A549 (cell line): ENCODE measurements around the gene PPM1M. TPM values are rescaled to one million over a fixed set of nuclear protein-coding genes. Genes with fewer than 3 reads are reported as not detected.

Experiments used
- ATAC-seq, 2 experiments: fragments of 200-7000 bp in 1 of 2; fragments of >200 bp in 1 of 2; cut with Nextera tagmentation in 1 of 2; cut with Tn5 transposase in 1 of 2; 3 replicates each; pipeline versions ENCODE4 v1.8.0 to v1.9.1; 2018 to 2020; ENCODE audit warnings: mild to moderate bottlenecking in 1 of 2, moderate library complexity in 1 of 2
- CTCF ChIA-PET: fragments of 300-600 bp; sonication (Branson Sonifier 250); formaldehyde crosslinking; extraction: SDS; loops from one replicate; lab custom pipeline; 2021; ENCODE audit warnings: antibody characterized with exemption, inconsistent platforms; lab: Yijun Ruan, JAX
- POLR2A ChIA-PET: fragments of 350-600 bp; formaldehyde crosslinking; extraction: SDS; loops from one replicate; lab custom pipeline; 2021; ENCODE audit warnings: antibody characterized with exemption, inconsistent platforms; lab: Yijun Ruan, JAX
- DNase-seq, 2 experiments: peaks; one replicate each; pipeline versions ENCODE4 v3.0.0 to v3.0.0-alpha.2; 2011 to 2016; ENCODE audit warnings: low read depth in 1 of 2, low spot score in 1 of 2
- FAIRE-seq: peaks from 2 replicates; lab custom pipeline; 2011; peaks lifted over from hg19 to GRCh38; lab: Jason Lieb, UNC
- H3K27ac ChIP-seq, 2 experiments: fragments of >200 bp; sonication (Bioruptor Twin); formaldehyde crosslinking; 3 replicates each; pipeline ENCODE4 v1.5.1; 2016 to 2017
- H3K4me1 ChIP-seq: fragments of >200 bp; sonication (Bioruptor Twin); formaldehyde crosslinking; 3 replicates; pipeline ENCODE4 v1.6.1; 2016
- H3K4me2 ChIP-seq: fragments of >200 bp; sonication (Bioruptor Twin); formaldehyde crosslinking; 3 replicates; pipeline ENCODE4 v1.6.1; 2016
- H3K4me3 ChIP-seq: fragments of >200 bp; sonication (Bioruptor Twin); formaldehyde crosslinking; 3 replicates; pipeline ENCODE4 v1.5.1; 2016
- H3K9me3 ChIP-seq: fragments of >200 bp; sonication (Bioruptor Twin); formaldehyde crosslinking; 3 replicates; pipeline ENCODE4 v1.6.1; 2016
- CEBPB ChIP-seq, 2 experiments: fragments of >200 bp in 1 of 2; sonication (Bioruptor Twin) in 1 of 2; formaldehyde crosslinking in 1 of 2; IDR thresholded peaks; 2 replicates each; pipeline ENCODE4 v1.6.1; 2012 to 2016
- CHD2 ChIP-seq: fragments of 150-350 bp; IDR thresholded peaks from 2 replicates; pipeline ENCODE4 v1.6.1; 2014; ENCODE audit warnings: low read length; ENCODE audit not compliant: partially characterized antibody
- CHD4 ChIP-seq: fragments of 200-600 bp; sonication (generic); IDR thresholded peaks from 2 replicates; pipeline ENCODE4 v1.6.1; 2016; ENCODE audit warnings: antibody characterized with exemption, mild to moderate bottlenecking, borderline replicate concordance
- EP300 ChIP-seq, 2 experiments: fragments of >200 bp; sonication (Bioruptor Twin); formaldehyde crosslinking; IDR thresholded peaks; 2 replicates in 1 of 2; 3 replicates in 1 of 2; pipeline ENCODE4 v1.6.1; 2016 to 2017
- FOSB ChIP-seq: fragments of 250-450 bp; sonication (Bioruptor Pico); IDR thresholded peaks from 2 replicates; pipeline ENCODE4 v1.5.0; 2020; ENCODE audit warnings: mild to moderate bottlenecking, moderate library complexity
- JUNB ChIP-seq: fragments of >200 bp; sonication (Bioruptor Twin); formaldehyde crosslinking; IDR thresholded peaks from 2 replicates; pipeline ENCODE4 v1.6.1; 2016
- KDM1A ChIP-seq: fragments of 200-600 bp; sonication (generic); IDR thresholded peaks from 2 replicates; pipeline ENCODE4 v1.6.1; 2016; ENCODE audit warnings: low read depth, mild to moderate bottlenecking
- KDM5A ChIP-seq: fragments of 200-600 bp; sonication (generic); IDR thresholded peaks from 2 replicates; pipeline ENCODE4 v1.6.1; 2016; ENCODE audit warnings: antibody characterized with exemption, mild to moderate bottlenecking
- MAFK ChIP-seq: fragments of 450-650 bp; IDR thresholded peaks from 2 replicates; pipeline ENCODE4 v1.6.1; 2014; ENCODE audit not compliant: partially characterized antibody
- NR3C1 ChIP-seq: fragments of >200 bp; sonication (Bioruptor Twin); formaldehyde crosslinking; IDR thresholded peaks from 3 replicates; pipeline ENCODE4 v1.6.1; 2017
- POLR2A ChIP-seq: IDR thresholded peaks from 2 replicates; pipeline ENCODE4 v1.6.1; 2012; ENCODE audit warnings: mild to moderate bottlenecking, low read length
- RAD21 ChIP-seq, 2 experiments: fragments of >200 bp in 1 of 2; sonication (Bioruptor Twin) in 1 of 2; formaldehyde crosslinking in 1 of 2; IDR thresholded peaks in 1 of 2; conservative IDR thresholded peaks in 1 of 2; 2 replicates in 1 of 2; 3 replicates in 1 of 2; pipeline ENCODE4 v1.6.1; 2012 to 2018; ENCODE audit warnings: inconsistent platforms in 1 of 2
- RARB ChIP-seq: fragments of 250-450 bp; sonication (Bioruptor Pico); IDR thresholded peaks from 2 replicates; pipeline ENCODE4 v1.8.0; 2021; ENCODE audit warnings: mild to moderate bottlenecking, moderate library complexity
- TFCP2L1 ChIP-seq: fragments of 250-450 bp; sonication (Bioruptor Pico); IDR thresholded peaks from 2 replicates; pipeline ENCODE4 v1.5.0; 2021; ENCODE audit warnings: mild to moderate bottlenecking
- ZC3H11A ChIP-seq: fragments of 450-650 bp; IDR thresholded peaks from 2 replicates; pipeline ENCODE4 v1.6.1; 2014; ENCODE audit warnings: antibody characterized with exemption, mild to moderate bottlenecking
- WGBS: methylation state at CpG from one replicate; pipeline ENCODE4 v1.1.6; 2017; ENCODE audit errors: missing lambda C conversion rate; 5-methylcytosine and 5-hydroxymethylcytosine counted together
- polyA plus RNA-seq, 4 experiments: library from polyadenylated mRNA; depleted of rRNA in 3 of 4; stranded (reverse); fragments of >200 nt; fragmentation: RNase III in 1 of 4; extraction: RNeasy Plus Mini Kit Qiagen cat#74134 plus additional on column Dnase treatment in 1 of 4; gene quantifications; 2 replicates in 3 of 4; 3 replicates in 1 of 4; pipeline ENCODE4 v1.2.3, GENCODE V29; 2011 to 2017
- TF ChIP-seq, protein P1 (sequence below): fragments of >200 bp; sonication (Bioruptor Twin); formaldehyde crosslinking; IDR thresholded peaks from 3 replicates; pipeline ENCODE4 v1.5.1; 2016
- TF ChIP-seq, protein P2 (sequence below): fragments of 250-450 bp; sonication (Bioruptor Pico); IDR thresholded peaks from 2 replicates; pipeline ENCODE4 v1.5.0; 2020; ENCODE audit warnings: low read depth, mild to moderate bottlenecking, moderate library complexity

PPM1M gene
- polyA plus RNA-seq, 2 of the 4 experiments (the other 2 are of a cell fraction) = 5.9 to 6.3 TPM

DNA sequence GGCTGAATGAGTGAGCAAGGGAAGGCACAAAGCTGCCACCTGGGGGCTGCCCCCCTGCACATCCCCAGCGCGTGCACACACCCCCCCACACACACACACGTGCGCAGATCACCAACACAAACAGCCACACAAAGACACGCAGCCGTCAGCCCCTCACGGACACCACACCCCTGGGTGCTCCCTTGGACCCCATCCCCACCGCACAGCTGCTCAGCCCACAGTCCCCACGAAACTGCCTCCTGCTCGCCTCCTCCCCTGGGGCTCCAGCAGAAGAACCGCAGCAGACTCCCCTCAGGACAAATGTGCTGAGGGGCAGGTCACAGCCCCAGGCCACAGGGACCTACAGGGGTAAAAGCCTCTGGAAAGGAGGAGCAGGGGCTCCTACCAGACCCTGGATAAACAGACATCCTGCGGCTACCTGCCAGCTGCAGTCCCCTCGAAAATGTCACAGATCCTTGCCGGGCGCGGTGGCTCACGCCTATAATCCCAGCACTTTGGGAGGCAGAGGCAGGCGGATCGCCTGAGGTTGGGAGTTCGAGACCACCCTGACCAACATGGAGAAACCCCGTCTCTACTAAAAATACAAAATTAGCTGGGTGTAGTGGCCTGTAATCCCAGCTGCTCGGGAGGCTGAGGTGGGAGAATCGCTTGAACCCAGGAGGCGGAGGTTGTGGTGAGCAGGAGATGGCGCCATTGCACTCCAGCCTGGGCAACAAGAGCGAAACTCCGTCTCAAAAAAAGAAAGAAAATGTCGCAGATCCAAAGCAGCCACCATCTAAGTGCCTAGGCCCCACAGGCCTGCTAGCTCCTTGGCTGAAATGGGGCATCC is 13.1 kb upstream of the PPM1M start:
- ChIA-PET CTCF (interaction anchor here (0.7 to 11.4 kb wide), 22 partner anchors 8 to 256 kb away, joined by 3 to 198 read pairs (median 4); partner anchors contain the start of genes PPM1M and TLR9), POLR2A (no interaction called here)
- WGBS = 88% methylated on average over 16 of the region's 28 CpGs
- Histone ChIP-seq H3K9me3 (no peaks in the 10 kb centered on the region), H3K27ac (no peak overlapping the region), H3K4me2 (no peak overlapping the region), H3K4me1 (peaks cover 14% of the 10 kb centered on the region), H3K4me3 (no peak overlapping the region)
- DNase-seq (no peak), FAIRE-seq (no peak), ATAC-seq (no peak)
- TF ChIP-seq, protein P1, sequence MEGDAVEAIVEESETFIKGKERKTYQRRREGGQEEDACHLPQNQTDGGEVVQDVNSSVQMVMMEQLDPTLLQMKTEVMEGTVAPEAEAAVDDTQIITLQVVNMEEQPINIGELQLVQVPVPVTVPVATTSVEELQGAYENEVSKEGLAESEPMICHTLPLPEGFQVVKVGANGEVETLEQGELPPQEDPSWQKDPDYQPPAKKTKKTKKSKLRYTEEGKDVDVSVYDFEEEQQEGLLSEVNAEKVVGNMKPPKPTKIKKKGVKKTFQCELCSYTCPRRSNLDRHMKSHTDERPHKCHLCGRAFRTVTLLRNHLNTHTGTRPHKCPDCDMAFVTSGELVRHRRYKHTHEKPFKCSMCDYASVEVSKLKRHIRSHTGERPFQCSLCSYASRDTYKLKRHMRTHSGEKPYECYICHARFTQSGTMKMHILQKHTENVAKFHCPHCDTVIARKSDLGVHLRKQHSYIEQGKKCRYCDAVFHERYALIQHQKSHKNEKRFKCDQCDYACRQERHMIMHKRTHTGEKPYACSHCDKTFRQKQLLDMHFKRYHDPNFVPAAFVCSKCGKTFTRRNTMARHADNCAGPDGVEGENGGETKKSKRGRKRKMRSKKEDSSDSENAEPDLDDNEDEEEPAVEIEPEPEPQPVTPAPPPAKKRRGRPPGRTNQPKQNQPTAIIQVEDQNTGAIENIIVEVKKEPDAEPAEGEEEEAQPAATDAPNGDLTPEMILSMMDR = peak; percentile 10; the same call in 1 of the 3 replicates
- peak in 1 of 2 experiments; percentile 33; a peak in 1 of 5 replicates for TF ChIP-seq RAD21 (conservative IDR thresholded peaks at IDR 0.05 in 1 of 2, IDR thresholded peaks at IDR 0.05 in 1 of 2)
- no peak for TF ChIP-seq JUNB

DNA sequence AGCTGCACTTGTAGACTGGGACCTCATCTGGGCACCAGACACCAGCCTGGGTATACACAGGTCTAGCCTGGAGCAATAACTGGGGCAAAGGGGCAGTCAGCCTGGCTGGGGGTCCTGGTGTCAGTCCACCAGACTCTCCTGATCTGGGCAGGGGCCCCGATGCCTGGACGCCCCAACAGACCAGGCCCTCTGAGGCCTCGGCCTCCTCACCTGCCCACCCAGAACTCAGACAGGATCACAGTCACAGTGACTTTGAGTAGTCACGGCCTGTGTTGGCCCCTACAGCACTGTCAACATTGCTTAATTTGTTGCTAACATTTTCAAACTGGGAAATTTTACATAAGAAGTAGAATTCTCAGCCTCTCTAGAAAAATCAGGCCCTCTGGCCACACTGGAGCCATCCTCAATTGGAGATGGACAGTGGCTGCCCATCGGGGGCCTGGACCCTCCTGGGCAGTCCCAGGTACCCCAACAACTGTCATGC is 12.4 kb upstream of the PPM1M start:
- DNase-seq (no peak), ATAC-seq (no peak), FAIRE-seq (no peak)
- POLR2A ChIA-PET = no interaction called here
- Histone ChIP-seq H3K9me3 (no peaks in the 10 kb centered on the region), H3K4me1 (peaks cover 21% of the 10 kb centered on the region), H3K4me2 (no peak overlapping the region)
- WGBS = 86% methylated on average over 5 of the region's 5 CpGs
- CTCF ChIA-PET = interaction anchor here (0.8 to 11.4 kb wide), 6 partner anchors 11 to 256 kb away, joined by 4 to 198 read pairs (median 15); partner anchors contain the start of gene TLR9
- TF ChIP-seq CHD4 = no peak
- TF ChIP-seq CHD2 = no peak
- TF ChIP-seq EP300 (IDR thresholded peaks at IDR 0.05) = no peak
- no peak for TF ChIP-seq POLR2A
- no peak for TF ChIP-seq NR3C1
- no peak for TF ChIP-seq TFCP2L1 (CRISPR knock-in tag)
- no peak for TF ChIP-seq MAFK
- TF ChIP-seq, all 56 proteins: peak for 0
- Histone ChIP-seq H3K4me3 (no peak overlapping the region), H3K27ac (no peak overlapping the region)

DNA sequence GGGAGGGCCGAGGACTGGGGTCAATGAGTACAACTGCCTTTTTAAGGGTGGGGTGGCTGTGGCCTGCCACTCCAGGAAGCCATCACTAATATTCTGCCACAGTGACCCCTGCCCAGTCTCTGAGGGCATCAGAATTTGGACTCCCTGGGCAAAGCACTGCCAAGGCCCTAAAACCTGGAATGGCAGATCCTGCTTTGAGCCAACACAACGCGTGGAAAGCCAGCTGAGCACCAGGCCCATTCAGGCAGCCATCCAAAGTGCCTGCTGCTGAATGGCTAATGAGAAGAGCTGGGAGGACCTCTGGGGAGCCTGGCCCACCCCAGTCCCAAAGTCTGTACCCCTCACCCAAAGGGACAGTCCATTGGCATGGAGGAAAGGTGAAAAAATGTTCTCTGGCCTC is 11.6 kb upstream of the PPM1M start:
- DNase-seq = no peak
- TF ChIP-seq, protein P2, sequence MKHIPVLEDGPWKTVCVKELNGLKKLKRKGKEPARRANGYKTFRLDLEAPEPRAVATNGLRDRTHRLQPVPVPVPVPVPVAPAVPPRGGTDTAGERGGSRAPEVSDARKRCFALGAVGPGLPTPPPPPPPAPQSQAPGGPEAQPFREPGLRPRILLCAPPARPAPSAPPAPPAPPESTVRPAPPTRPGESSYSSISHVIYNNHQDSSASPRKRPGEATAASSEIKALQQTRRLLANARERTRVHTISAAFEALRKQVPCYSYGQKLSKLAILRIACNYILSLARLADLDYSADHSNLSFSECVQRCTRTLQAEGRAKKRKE (CRISPR knock-in tag) = no peak
- TF ChIP-seq ZC3H11A (no peak), CEBPB (IDR thresholded peaks at IDR 0.05) (no peak), KDM5A (no peak), FOSB (CRISPR knock-in tag) (no peak), KDM1A (no peak), RARB (CRISPR knock-in tag) (no peak), TFCP2L1 (CRISPR knock-in tag) (no peak)
- TF ChIP-seq, protein P1 = no peak
- 80% methylated on average over 3 of the region's 3 CpGs for WGBS
- Histone ChIP-seq H3K27ac (no peak overlapping the region), H3K9me3 (no peaks in the 10 kb centered on the region), H3K4me1 (peaks cover 21% of the 10 kb centered on the region), H3K4me2 (no peak overlapping the region), H3K4me3 (no peak overlapping the region)
- ChIA-PET CTCF (interaction anchor here (0.7 to 11.4 kb wide), 5 partner anchors 12 to 105 kb away, joined by 3 to 198 read pairs (median 7); partner anchors contain the start of genes TLR9 and WDR82), POLR2A (no interaction called here)
- no peak for ATAC-seq
- no peak for FAIRE-seq
